GM19397 (cell line): Measurements from ENCODE around the gene USP28.

ENCODE experiments used
- ATAC-seq: cut with Tn5 transposase; IDR thresholded peaks from one replicate; pipeline ENCODE4 v1.9.1; 2021; ENCODE audit warnings: mild to moderate bottlenecking, moderate library complexity; ENCODE audit not compliant: unreplicated experiment

Gene USP28

DNA sequence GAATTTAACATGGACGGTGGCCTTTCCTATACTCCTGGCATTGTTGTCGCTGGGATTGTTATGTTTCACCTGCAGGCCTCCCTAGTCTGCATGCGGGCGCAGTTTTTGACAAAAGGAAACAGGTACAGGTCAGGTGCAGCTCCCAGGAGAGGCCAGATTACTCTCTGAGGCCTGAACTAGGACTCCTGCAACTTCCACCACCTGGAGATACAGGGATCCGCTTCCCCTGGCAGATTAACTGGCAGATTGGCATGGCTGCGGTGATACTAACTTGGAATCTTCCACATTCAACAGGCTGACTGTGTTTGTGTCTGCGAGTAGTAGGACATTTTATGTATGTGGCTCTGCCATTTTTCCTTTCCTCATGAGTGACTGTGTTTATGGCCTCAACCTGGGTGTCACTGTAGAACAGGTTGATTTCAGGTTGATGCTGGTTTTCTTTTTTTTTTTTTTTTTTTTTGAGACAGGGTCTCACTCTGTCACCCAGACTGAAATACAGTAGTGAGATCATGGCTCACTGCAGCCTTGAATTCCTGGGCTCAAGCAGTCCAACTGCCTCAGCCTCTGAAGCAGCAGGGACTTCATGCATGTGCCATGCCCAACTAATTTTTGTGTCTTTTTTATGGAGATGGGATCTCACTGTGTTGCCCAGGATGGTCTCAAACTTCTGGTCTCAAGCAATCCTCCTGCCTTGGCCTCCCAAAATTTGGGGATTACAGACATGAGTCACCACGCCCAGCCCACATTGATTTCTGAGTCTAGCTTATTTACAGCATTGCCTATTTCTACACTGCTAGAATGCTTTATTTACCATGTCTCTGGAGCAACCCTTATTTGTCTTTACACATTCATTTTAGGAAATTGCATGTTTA lies 1.7 kb upstream of the USP28 start:
- ATAC-seq, result no peak

DNA sequence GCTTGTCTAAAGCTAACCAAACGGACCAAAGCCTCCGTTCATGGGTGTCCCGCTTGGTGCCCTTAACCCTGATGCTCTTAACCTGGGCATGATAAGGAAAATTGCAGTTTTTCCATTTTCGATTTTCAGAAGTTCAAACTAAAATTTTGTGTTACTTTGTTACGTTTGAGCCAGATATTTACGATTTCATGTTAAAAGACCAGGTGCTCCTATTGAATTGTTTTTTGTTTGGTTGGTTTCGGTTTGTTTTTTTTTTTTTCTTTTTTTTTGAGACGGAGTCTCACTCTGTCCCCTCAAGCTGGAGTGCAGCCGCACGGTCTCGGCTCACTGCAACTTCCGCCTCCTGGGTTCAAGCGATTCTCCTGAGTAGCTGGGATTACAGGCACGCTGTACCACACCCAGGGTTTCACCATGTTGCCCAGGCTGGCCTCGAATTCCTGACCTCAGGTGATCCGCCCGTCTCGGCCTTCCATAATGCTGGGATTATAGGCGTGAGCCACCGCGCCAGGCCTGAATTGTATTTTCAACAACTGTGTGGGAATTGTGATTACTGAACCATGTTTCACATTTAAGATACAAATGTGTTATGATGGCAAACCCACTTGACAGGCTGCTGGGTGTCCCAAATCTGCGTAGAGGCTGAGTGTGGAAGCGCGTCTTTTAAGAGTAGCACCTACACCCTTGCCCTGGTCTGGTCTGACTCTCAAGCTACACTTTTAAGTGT lies 864 bp upstream of the USP28 start:
- no peak for ATAC-seq

DNA sequence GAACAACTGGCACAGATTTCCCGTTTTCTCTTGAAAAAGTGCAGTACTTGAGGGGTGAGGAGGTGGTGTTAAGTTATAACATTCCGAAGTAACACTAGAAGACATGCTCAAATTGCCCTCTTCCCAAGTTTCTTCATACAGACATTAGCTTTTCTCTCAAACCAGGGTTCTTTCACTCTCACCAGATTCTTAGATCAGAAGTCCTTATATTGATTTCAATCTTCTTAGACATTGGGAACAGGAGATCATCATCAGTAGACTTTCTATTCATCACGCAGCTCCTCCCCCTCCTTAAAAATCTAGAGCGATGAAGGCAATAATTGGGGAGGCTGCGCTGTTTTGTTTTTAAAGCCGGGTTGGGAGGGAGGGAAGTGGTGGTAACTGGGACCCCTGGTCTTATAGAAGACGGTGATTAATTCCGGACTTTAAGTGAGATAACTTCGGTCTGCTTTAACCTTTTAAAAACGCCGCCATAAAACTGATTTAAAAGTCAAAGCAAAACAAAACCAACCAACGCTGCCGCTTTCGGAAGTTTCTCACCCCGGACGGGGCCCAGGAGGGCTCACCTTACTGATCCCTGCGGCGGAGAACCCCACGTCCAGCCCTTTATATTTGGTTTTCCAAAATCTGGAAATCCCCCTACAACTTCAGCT lies 665 bp downstream of the USP28 start:
- ATAC-seq, result peak; percentile 37

DNA sequence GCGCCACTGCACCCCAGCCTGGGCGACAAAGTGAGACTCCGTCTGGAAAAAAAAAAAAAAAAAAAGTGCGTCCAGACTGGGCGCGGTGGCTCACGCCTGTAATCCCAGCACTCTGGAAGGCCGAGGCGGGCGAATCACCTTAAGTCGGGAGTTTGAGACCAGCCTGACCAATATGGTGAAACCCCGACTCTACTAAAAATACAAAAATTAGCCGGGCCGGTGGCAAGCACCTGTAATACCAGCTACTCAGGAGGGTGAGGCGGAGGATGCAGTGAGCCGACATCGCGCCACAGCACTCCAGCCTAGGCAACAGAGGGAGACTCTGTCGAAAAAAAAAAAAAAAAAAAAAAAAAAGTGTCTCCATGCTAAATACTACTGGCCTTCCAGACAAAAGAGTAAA lies 1.3 kb downstream of the USP28 start:
- no peak for ATAC-seq

DNA sequence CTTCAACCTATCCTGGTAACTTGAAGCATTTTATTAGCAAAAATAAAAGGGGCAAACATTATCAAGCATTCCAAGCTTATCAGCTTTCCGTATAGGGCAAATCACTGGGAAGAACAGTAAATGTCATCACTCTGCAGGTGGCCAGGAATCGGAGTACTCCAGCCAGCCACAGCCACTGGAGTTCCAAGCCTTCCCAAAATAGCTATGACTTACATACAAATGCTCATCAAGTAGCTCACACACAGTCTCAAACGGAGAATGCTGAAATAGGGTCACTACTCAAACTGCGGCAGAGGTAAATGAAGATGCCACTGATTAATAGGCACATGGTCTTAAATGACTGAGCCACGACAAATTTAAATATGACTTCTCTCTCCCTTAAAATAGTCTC lies 2.1 kb downstream of the USP28 start:
- ATAC-seq, result no peak

DNA sequence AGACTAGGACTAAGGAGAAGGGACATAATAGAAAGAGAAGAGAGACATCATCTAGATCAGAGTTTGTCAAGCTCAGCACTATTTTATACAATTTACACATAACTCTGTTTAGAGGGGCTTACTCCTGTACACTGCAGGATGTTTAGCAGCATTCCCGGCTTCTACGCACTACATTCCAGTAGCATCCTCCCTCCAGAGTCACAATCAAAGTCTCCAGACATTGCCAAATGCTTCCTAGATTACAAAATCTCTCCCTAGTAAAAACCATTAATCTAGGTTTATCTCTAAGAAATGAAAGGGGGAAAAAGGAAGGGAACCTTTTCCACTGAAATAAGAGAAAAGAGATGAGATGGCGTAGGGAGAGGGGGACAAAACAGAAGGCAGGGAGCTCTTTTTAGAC lies 4.0 kb downstream of the USP28 start:
- no peak for ATAC-seq

DNA sequence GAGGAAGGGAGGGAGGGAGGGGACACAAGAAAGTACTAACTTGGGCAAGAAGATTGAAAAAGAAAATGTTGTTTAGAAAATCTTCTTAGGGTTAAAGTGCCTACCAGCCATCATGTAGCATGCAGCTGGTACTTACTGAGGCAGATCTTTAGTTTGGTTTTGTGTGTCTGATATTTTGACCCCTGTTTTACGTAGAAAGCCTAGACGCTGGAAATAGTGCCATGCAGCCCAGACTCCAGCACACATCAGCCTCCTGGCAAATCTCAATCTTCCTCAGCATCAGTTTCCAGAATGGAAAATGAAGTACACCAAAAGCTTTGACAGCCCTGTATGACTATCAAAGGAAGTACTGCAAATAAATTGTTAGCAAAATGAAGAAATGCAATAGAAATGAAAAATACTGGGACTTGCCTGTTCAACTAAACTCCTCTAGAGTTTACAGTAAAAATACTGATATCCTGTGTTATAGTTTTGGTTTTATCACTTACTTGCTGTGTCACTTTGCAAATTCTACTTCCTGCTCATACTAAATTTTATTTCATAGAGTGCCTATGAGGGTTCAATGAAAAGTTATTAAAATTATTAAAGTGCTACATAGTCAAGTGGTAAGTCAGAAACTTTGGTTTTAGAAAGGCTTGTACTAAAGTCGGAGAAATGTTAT lies 7.4 kb downstream of the USP28 start:
- ATAC-seq, result no peak

DNA sequence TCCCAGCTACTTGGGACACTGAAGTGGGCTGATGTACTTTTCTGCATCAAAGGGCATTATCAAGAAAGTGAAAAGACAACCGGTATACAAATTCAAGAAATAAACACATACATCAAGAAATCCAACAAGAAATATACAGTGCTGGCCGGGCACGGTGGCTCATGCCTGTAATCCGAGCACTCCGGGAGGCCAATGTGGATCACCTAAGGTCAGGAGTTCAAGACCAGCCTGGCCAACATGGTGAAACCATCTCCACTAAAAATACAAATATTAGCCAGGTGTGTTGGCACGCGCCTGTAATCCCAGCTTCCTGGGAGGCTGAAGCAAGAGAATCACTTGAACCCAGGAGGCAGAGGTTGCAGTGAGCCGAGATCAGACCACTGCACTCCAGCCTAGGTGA lies 9.5 kb downstream of the USP28 start:
- no peak for ATAC-seq

DNA sequence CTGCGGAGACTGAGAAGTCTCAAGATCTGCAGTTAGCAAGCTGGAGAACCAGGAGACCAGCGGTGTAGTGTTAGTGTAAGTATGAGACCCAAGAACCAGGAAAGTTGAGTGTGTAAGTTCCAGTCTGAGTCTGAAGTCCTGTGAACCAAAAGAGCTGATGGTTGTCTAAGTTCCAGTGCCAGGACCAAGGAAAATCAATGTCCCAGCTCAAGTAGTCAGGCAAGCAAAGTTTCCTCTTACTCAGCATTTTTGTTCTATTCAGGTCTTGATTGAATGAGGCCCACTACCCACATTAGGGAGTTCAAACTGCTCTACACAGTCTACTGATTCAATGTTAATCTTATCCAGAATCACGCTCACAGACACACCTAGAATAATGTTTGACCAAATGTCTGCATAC lies 11.0 kb downstream of the USP28 start:
- no peak for ATAC-seq

DNA sequence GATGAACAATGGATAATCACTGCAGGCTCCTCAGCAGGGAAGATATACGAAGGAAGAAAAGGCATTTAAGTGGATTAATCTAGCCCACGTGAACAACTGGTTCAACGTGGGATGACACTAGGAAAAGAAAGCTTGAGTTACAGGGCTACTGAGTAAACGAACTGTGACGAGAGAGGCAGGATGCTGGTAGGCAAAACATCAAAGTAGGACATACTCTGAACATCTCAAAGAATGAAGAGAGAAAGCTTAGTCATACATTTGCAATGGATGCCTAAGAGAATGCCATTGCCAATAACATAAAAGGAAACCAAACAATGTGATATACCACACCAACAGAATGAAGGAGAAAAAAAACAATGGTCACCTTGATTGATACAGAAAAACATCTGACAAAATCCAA lies 12.9 kb downstream of the USP28 start:
- ATAC-seq, result no peak

DNA sequence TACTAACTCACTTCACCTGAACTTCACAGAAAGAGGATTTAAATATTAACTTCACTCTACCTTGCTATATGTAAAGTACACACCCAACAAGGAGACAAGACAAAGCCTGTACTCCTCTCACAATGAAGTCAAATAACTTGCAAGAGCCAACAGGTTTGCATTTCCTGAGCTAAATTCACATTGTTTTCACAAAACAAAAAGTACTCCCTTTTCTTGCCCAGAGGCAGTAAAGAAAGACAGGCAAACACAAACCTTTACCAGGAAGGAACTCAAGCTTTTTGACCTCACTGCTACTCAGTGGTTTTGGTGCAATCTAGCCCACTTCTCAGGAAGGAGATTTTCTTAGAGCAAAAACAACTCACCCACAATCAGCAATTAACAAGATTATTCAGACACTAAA lies 15.7 kb downstream of the USP28 start:
- ATAC-seq, result no peak

DNA sequence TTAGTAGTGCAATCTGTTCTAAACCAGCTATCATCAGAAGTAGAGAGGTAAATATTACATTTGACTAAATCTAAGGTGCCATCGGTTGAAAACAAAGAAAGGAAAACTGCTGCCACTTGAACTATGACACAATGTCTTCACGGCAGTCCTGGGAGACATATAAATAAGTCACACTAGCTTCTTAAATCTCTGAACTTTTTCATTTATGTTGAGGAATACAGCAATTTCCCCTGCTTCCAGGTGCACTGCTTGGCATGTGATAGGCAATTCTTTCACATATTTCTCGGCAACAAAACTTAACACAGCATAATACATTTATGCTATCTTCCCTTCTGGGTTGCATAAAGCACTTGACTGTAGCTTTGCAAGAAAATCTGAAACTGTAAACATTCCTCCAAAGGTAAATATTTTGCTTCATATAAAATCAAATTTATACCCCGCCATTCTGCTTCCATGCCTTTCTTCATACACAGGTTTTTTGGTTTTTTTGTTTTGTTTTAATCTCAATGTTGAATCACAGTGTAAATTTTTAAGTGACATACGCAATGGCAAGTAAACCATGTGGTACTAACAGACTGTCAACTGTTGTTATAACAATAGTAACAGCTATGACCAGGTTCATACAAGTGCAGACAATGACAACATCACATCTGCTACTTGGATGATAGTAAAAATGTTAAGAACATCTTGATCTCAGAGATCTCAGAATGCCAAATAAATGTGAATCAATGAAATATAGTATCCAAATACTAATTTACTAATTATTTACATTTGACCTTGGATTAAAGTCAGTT lies 18.2 kb downstream of the USP28 start:
- ATAC-seq, result no peak

DNA sequence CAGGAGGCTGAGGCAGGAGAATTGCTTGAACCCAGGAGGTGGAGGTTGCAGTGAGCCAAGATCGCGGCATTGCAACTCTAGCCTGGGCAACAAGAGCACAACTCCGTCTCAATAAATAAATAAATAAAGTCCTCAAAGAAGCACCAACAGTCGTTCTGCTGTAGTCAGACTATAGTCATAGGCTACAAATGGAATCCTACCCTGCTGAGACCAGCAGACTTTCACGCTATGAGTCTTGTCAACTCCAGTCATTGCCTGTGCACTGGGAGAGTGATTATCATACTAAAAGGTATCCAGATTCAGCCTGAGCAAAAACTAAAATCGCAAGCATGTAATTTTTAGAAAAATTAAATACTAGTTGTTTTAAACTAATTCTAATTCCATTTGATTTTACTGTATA lies 19.6 kb downstream of the USP28 start:
- ATAC-seq, result no peak

DNA sequence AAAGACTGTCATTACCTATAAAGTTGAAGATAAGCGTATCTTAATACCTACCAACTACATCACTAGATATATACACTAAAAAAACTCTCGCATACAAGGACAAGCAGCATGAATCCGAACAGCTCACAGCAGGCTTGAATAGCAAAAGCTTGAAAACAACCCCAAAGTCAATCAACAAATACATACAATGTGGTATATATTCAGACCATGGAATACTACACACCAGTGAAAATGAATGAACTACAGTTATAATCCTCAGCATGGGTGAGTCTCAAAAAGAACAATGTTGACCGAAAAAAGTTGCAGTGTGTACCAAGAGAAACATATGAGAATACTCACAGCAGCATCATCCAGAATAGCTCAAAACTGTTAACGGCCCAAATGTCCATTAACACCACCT lies 25.2 kb downstream of the USP28 start:
- ATAC-seq, result no peak

DNA sequence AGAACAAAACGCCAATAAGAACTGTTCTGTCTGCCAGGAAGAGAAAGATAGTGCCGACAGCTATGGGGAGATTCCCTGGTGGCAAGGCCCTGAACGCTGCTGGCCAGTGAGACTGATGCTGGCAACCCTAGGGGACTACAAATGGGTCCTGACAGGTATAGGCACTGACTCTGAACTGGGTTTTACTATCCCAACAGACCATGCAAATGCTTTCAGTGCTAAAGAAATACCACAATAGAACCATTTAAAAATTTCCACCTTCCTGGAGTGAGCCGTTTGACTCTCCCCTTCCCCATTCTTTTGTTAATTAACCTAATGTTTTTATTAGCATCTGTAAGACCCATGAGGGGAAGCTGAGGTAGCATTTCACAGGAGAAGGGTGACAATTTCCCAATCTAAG lies 25.7 kb downstream of the USP28 start:
- no peak for ATAC-seq

DNA sequence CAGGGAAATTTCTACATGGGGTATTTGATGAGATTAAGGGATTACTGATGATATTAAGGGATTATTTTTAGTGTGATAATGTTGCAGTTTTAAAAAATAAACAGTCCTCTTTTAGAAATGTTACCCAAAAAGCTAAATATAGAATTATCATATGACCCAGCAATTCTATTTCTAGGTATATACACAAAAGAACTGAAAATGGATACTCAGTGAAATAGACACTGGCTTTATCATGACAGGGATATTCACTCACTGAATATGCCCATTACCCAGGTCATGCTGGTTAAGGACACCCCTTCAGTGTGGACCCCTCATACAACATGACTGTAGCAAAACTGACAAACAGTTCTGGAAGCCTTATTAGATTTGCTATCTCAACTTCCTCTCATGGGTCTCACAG lies 27.8 kb downstream of the USP28 start:
- ATAC-seq, result no peak

DNA sequence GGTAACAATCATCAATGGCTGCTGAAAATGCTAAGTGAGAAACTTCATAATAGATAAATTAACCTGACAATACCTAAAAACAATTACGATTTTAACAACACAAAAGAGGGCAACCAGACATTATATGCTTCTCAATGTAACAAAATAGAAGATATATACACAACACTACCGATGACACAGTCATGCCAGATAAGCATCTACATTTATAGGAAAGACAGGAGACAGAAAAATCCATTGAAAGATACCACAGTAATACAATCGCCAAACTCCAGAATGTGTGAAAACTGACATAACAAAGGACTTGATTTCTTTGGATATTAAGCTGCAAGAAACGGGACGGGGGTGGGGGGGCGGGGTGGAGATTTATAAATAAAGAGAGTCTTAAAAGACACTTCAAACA lies 28.3 kb downstream of the USP28 start:
- no peak for ATAC-seq

DNA sequence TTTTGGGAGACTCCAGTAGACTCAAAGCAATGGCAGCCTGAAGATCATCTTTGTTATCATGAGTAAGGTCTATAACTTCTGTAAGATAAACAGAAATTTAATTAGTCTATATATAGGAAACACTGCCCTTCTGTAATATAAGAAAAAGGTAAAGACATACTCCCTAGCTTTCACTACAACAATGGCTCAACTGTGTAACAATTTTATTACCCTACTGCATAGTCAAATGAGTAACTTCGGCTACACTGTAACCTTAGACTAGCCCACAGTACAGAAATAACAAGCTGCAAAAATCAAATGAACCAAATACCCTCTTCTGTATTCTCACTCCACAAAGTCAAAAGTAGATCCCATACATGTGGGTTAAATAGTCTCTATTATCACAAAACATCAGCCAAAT lies 33.7 kb downstream of the USP28 start:
- no peak for ATAC-seq

DNA sequence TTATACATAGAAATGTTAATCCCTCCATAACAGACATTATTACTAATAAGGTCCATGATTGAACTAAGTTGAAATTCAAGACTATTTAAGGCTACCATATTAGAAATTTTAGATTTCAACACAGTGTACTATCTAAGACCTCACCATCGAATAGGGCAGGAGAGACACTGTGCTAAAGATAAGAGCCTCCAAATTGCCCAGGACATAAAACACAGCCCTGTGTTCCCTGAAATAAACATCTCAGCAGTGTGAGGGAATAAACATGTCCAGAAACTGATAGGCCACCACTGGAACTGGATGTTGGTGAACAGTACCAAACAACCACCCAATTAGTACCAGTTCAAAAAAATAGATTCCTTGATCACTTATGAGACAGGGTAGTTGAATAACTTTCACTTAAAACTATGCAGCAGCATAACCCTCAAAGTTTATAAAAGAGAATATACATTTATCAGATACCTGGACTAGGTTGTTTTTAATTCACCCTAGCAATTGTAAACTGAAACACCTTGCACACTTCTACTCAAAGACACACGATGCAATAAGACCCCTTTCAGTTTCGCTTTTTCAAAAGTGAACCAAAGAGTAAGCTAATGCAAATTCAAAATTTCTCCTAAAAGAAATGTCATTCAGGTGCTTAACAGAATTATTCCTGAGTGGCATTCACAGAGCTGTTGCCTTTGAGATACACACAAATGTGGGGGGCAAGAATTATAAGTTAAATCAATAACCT lies 34.3 kb downstream of the USP28 start:
- ATAC-seq, result no peak

DNA sequence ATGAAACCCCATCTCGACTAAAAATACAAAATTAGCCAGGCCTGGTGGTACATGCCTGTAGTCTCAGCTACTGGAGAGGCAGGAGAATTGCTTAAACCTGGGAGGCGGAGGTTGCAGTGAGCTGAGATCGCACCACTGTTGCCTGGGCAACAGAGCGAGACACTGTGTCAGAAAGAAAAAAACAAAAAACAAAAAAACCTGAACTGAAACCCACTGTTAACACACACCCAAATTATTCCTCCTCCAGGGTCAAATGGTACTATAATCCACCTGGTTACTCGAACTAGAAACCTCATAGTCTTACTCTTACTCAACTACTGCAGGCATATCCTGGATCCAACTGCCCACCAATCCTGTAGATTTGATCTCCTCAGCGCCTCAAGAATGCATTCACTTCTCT lies 35.5 kb downstream of the USP28 start:
- ATAC-seq, result peak; percentile 82
